GM18505 (cell line): ENCODE results near the gene ABLIM1.

Experiments
- ATAC-seq: cut with Tn5 transposase; IDR thresholded peaks from one replicate; pipeline ENCODE4 v1.9.1; 2021; ENCODE audit not compliant: unreplicated experiment
- POLR2A ChIP-seq: IDR thresholded peaks from 4 replicates; pipeline ENCODE4 v1.6.1; 2011; ENCODE audit warnings: borderline replicate concordance; ENCODE audit not compliant: insufficient read depth, insufficient read length; ENCODE audit errors: extremely low read depth

Gene ABLIM1

DNA sequence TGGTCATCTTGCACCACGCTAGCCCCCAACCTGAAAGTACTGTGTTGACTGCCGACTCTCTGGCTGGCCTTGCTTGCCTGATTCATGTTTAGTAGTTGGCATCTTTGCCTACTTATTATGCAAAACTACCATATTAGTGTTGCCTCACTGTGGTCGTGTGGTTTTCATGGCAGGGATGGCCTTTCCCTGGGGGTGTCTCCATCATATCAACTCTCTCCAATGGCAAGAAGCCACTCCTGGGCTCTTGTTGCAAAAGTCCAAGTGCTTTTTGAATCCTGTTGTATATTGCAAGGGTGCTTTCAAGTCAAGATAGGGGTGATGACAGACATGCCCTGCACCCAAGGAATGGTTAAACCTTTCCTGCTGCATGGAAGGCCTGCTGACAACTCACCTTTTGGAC, 39.4 kb downstream of the ABLIM1 start:
- no peak for ATAC-seq

DNA sequence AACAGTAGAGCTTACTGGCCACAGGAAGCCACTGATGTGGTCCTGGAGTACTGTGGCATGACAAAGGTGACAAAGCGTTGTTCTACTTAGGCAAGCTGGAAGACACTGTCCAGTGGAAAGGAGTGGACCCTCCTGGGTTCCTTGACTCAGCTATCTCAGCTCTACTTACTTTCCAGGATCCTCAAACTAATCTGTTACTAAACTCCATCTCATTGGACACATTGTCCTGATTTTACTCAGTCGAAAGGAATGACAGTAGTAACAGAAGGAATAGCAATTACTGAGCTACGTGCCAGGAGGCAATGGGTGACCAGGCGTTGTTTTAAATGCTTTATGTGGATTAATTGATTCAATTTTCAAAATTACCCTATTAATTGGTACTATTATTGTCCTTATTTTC, 41.6 kb downstream of the ABLIM1 start:
- no peak for TF ChIP-seq POLR2A
- ATAC-seq, result no peak

More for the DNA sequence above, 39.4 kb downstream of the ABLIM1 start:
- TF ChIP-seq POLR2A, result no peak

DNA sequence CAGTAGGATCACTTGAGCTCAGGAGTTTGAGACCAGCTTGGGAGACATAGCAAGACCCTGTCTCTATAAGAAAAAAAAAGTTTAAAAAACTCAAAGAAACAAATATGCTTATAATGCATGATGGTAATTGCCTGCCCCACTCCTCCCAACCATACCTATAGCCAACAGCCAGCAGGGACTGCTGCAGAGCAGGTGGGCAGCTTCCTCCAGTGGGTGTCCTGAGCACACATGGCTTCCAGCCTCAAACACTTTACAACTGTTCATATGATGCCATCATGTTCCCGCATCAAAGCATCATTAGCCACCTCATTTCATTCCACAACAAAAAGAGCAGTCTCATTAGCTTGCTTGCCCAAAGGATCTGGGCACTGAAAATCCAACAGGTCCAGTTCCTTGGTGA, 42.0 kb downstream of the ABLIM1 start:
- ATAC-seq, result no peak
- no peak for TF ChIP-seq POLR2A

DNA sequence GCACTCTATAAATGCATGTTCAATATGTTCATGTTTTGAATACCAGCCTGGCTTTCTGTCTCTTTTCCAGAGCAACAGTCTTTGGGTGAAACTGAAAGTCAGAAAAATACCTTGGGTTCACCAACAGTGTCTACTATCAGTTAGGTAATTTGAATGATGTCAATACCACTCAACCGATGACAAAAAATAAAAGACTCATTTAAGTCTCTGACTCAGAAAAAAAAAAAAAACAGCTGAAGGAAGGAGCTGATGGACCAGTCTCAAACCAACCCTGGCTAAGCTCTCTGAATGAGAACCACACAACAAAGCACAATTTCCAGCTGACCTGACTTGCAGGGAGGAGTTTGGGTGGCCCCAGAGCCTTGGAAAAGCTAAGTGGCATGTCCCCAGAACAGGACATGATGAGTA, 42.5 kb downstream of the ABLIM1 start:
- ATAC-seq, result peak; percentile 94
- TF ChIP-seq POLR2A, result no peak

DNA sequence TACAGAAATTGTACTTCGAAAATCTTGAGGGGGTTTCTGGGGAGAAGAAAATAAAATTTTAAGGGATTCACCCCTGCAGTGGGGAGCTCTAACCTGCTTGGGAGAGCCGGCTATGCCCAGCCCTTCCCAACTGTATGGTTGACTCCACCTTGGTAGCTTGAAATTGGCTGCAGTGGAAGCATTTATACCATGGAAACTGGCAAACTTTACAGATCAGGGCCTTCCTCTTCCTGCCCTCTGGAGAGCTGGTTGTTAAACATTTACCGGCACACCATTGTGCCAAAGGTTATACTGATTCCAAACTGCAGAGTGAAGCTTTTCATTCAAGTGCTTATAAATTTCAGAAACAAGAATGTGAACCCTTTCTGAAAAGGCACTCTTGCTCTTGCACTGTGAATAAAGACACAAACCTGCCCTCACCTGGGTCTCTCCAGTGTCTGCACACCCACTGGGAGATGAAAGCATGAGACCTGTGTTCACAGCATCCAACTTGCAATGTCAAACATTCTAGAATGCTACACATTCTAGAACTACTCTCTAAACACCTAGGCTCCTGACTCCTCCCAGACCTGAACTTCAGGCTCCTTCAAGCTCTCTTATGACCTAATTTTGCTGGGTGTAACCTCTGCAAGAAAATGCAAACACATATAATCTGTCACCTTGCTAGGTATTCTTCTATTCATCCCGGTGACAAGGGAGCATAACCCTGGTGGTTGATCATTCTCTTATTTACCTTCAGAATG, 44.7 kb downstream of the ABLIM1 start:
- no peak for TF ChIP-seq POLR2A
- no peak for ATAC-seq

DNA sequence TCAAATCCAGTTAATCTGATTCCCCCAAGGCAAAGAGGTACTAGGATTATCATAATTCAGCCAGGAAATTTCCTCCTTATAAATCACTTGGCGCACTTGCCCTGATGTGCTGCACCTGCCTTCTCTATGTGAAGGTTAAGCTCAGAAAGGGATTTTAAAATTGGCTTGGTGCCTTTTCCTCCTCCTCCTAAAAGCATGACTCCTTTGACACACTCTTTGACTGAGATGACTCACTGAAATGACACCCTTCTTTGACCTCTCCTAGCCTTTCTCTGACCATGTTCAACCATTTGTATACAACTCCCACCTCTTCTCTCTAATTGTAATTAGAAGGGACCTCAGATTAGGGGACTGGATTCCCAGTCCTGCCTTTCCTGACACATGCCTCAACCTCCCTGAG, 46.5 kb downstream of the ABLIM1 start:
- TF ChIP-seq POLR2A, result no peak
- no peak for ATAC-seq

DNA sequence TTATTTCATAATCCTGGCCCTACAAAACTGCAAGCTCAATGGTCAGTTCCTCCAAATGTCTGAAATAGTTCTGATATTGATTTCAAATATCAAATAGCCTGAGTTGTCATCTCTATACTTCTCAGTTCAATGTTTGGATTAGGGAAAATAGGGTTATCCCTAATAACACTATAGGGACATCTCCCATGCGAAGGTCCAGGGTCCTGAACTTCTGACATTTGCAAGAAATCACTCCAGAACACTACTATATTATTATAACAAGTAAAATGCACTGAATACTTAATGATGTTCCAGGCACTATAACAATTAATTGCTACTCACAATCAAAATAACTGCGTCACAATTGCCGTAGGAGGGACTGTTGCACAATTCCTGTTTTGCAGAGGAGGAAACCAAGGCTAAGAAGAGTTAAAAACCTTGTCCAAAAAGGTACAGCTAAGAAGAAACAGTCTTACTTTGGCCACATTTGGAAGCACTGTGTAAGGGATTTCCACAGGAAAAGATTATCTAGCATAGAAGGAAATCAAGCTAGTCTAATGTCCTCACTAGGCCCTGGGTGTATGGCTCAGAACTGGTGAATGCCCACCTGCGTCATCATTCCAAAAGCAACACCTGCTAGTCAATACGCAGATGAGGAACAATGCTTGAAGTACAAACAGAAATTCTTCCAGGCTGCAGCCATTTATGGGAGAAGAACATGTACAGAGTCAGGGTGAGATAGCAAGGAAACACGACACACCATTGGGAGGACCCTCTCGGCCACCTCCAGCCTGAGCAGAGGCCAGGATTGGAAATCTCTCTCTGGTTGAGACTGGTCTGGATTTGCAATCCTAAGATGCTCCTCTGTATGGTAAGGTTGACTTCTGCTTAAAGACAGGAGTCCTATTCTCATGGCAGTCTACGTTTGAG, 48.3 kb downstream of the ABLIM1 start:
- TF ChIP-seq POLR2A, result no peak
- ATAC-seq, result no peak

DNA sequence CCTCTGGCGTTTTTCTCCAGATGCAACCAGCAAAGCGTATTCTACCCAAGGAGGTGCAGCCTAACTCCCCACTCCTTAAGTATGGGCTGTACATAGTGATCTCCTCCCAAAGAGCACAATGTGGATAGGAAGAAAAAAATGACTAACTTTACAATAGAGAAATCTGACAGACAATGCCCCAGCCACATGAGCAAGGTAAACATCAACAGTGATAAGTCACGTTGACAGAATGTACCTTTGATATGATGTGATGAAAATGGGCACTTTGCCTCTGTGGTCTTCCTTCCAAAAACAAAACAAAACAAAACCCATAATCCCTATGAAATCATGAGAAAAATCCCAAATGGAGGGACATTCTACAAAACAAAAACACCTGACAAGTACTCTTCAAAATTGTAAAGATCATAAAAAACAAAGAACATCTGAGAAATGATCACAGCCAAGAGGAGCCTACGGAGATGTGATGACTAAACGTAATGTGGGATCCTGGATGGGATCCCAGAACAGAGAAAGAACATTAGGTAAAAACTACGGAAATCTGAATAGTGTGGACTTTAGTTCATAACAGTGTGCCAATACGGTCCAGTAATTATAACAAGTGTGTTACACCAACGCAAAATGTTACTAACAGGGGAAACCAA, 50.6 kb downstream of the ABLIM1 start:
- ATAC-seq, result no peak
- TF ChIP-seq POLR2A, result no peak

DNA sequence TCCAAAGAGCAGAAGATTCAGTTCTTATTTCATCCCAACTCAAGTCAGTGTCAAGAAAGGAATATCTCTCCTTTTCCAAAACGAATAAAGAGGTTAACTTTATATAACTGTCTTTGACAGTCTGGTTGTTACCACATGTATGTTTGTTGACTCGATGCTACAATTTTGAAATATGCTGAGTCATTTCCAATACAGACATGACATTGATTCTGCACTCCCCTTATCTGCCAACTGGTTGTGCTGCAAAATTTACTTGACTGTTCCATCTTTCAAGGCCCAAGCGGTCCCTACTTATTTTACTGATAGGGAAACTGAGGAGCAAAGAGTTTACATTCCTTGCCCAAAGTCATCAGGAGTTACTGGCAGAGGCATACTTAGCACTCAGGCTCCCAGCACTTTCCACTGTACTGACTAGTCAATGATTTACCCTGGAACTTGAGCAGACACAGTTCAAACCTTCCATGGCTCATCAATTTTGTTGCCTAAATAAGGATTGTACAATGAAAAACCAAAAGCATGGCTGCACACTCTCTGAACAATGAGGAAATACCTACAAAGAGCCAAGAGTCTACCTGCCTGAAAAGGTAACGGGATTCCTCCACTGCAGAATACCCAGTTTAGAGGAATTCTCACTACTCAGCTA, 52.8 kb downstream of the ABLIM1 start:
- TF ChIP-seq POLR2A, result no peak
- ATAC-seq, result peak; percentile 59

DNA sequence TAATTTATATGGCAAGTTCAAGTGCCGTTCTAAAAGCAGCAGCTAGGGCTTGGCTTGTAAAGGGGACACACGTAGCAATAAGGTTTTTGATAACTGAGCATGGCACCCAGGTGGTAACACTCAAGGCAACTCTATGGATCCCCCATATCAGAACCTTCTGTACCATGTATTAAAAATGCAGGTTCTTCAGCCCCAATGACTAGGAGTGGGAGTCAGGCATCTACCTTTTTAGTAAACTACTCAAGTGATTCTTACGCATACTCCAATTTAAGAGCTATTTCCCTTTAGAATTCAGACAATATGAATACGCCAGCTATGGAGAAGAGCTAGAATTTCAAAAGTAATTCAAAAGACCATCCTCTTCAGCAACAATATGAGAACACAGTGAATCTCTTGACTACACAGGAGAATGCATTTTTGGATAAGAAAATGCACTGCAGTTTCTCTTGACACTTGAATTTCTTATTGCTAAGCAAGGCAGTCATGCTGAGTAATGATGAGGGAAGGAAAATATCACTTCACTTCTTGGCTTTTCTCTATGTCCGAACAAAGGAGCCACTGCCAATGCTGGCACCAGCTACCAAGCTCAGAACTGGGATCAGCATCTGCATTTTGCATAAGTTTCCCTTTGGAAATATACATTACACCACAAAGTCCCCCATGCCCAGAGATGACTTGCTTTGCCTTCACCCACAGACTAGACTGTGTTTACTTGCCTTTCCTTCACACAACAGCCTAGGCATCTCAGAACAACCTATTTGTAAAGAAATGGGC, 53.5 kb downstream of the ABLIM1 start:
- no peak for ATAC-seq
- no peak for TF ChIP-seq POLR2A

DNA sequence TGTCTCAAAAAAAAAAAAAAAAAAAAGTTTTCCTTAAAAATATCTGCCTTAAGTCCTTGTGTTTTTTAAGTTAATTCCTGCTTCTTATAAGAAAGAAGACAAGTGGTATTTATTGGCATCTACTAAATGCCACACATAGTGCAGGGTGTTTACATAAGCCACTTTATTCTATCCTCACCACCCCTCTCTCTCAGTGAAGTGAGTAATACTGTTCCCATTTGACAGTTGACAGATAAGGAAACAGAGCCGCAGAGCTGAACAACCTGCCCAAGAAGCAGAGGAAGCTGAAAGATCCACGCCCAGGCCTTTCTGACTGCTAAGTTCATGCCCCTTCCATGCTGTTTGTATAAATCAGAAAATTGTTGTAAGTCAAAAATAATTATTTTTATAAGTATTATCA, 54.1 kb downstream of the ABLIM1 start:
- no peak for TF ChIP-seq POLR2A
- no peak for ATAC-seq

DNA sequence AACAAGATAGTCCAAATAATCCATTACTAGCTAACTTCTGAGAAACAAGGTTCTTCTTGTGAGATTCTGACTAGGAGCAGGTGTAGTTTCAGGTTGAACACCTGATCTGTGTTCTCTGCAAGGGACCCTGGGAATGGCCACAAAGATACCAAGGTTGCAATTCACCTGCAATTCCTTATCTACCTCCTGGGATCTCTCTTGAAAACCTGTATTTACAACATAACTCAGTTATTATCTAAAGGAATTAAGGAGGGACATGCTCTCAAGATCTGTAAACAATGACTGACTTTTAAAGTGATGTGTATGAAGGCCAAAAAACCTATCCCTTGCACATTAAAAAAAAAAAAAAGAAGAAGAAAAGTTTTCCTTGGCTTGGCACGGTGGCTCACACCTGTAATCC, 54.8 kb downstream of the ABLIM1 start:
- TF ChIP-seq POLR2A, result no peak
- no peak for ATAC-seq
